Pons (tissue), 1 donor: Measurements from ENCODE around the gene NPAS1.
A peak's percentile ranks its signal among the peaks of the same experiment; 100 is the strongest.

Experiments used
- DNase-seq: peaks from one replicate; pipeline ENCODE4 v3.0.0-alpha.2; 2016; ENCODE audit warnings: low spot score

Gene NPAS1

DNA sequence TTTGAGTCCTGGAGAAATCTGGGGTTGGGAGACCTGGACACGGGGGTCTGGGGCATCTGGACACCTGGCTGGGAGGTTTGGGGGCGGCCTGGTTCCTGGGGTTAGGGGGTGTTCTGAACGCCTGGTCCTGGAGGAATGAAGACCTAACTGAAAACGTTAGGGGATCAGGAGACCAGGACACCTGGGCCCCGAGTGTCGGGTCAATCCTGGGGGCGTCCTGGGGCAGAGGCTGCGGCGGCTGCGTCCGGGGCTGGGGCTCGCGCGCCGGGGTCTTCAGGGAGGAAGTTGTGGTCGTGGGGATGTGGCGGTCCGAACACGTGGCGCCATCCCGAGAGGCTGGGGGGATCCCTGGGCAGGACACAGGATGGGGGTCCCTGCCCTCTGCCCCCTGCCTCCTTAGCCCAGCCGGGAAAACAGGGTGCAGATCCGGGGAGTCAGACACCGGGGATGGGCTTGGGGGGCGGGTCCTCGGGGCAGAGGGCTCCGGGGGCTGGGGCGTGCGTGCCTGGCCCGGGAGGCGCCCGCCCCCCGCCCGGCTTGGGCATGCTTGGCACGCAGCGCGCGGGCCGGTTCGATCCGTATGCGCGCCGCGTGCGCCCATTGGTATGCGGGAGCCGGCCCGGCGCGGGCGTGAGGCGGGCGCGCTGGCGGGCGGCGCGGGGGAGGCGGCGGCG, 632 bp downstream of the NPAS1 start:
- DNase-seq, result no peak

DNA sequence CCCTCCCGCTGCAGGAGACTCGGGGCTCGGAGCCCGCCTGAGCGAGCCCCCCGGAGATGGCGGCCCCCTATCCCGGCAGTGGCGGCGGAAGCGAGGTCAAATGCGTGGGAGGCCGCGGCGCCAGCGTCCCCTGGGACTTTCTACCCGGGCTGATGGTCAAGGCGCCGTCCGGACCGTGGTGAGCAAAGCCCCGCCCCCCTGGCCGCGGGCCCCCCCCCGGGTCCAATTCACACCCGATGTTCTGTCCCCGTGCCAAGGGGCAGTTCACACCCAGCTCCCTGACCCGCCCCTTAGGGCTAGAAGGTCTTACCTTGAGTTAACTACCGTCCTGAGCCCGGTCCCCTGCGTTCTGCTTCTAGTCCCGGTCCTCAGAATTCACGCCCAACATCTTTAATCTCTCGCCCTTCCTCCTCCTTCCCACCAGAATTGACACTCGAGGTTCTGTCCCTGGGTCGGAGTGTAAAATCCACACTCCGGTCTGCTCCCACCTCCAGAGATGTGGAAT, 1.4 kb downstream of the NPAS1 start:
- DNase-seq, result no peak

DNA sequence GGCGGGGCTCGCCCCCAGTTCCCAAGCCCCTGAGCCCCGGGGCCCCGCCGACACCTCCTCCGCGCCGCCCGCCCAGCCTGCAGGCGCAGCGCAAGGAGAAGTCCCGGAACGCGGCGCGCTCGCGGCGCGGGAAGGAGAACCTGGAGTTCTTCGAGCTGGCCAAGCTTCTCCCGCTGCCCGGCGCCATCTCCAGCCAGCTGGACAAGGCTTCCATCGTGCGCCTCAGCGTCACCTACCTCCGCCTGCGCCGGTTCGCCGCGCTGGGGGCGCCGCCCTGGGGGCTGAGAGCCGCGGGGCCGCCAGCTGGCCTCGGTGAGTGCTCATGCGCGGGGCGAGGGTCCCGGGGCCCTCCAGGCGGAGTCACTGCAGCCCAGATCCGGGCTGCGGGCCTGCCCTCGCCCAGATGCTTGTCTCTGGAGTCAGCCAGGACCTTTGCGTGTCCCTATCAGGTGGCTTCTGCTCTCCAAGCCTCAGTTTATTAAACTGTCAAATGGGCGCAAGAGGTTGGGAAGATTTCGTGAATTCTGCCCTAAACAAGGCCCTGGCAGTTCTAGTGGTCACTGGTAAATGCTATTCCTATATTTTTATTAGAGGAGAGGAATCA, 2.0 kb downstream of the NPAS1 start:
- no peak for DNase-seq

DNA sequence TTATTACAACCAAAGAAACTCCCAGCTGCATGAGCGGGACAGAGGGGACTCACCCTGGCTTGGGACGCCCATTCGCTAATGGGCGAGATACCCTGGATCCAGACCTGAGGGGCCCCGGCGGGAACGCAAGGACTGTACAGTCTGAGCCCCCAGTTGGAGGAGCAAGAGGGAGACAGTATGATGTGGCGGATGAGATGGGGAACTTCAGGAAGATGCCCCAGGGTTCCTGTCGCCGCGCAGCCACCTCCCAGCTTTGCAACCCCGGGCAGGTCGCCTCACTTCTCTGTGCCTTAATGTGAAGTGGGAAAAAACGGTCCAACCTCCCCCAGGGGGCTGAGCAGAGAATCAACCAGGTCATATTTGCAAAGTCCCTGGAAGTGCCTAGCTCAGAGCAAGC, 2.5 kb downstream of the NPAS1 start:
- no peak for DNase-seq

DNA sequence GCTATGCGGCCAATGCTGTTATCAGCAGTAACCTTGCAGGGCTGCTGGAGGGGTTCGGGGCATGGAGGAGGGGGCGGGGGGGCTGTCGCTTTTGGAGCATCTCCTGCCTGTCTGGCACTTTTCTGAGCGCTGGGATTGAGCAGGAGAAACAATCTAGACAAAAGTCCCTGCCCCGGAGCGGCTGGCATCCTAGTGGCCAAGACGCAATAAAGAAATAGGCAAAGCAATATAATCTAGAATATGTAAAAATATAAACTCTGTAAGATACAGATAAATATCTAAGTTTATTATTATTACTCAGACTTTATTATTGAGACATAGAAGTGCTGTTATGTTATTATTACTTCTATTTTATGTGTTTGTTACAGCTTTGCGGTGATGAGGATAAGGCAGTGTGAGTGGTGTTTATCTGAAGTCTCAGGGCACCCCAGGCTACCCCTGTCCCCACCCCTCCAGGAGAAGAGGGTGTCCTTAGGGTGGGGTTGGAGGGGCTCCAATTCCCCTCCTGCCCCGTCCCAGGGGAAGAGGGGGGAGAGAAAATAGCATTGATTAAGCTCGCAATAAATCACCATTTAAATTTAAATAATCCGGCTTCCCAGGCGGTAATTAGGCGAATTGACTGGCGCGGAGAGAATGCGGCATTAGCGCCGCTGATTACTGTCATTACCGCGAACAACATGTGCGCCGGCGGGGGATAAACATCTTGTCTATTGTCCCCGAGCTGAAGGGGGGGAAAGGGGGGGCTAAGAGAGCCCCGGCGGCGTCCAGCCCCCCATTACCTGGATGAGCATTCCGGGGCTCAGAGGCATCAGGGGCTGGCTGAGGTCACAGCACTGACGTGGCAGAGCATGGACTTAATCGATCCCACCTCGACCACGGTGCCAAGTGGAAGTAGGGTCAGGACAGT, 3.2 kb downstream of the NPAS1 start:
- DNase-seq, result no peak

DNA sequence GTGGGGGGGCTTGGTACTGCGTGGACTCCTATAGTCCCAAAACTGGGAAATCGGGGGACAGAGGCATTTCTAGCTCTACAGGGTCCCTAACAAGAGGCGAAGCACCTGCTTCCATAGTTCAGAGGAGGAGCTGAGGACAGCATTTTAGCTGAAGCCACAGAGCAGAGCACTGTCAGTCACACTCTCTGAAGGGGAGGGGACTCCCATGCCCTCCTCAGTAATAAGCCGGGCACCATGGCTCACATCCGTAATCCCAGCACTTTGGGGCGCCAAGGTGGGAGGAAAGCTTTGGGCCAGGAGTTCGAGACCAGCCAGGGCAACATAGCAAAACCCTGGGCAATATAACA, 3.8 kb downstream of the NPAS1 start:
- DNase-seq, result no peak

DNA sequence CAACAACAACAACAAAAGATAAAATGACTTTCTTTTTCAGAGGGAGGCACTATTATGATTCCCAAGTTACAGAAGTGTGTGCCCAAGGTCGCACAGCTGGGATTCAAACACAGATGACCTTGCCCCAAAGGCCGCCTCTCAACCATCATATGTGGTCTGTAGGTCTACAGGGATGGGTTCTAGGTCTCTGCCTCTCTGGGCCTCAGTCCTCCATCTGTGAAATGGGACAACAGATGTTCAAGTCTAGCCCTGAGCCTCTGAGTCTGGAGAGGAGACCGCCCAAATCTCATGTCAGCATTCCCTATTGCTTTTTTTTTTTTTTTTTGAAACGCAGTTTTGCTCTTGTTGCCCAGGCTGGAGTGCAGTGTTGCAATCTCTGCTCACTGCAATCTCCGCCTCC, 4.9 kb downstream of the NPAS1 start:
- no peak for DNase-seq

DNA sequence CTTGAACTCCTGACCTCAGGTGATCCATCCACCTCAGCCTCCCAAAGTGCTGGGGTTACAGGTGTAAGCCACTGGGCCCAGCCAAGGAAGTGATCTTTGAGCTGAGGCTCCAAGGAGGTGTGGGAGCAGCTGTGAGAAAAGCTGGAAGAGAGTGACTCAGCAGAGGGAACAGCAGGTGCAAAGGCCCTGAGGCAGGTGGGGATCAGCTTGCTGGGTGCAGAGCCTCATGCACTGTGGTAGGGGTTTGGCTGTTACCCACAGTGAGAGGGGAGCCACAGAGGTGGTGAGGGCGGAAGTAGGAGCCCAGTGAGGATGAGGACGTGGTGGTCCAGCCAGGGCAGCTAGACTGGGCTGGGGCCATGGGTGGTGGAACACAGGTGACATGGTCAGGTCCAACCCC, 6.5 kb downstream of the NPAS1 start:
- DNase-seq, result no peak

DNA sequence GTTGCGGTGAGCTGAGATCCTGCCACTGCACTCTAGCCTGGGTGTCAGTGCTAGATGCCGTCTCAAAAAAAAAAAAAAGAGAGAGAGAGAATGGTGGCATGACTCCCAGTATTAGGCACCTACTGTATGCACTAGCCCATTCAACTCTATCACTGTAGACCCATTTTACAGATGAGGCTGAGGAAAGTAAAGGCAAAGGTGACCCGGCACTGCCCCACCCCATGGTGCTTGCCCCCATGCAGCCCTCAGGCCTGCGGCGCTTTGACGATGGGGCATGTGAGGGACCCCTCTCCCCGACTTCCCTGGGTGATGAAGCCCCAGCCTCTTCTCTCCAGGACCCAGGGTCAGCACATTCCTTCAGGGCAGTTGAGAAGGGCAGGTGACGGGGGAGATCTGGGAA, 7.3 kb downstream of the NPAS1 start:
- DNase-seq, result no peak

DNA sequence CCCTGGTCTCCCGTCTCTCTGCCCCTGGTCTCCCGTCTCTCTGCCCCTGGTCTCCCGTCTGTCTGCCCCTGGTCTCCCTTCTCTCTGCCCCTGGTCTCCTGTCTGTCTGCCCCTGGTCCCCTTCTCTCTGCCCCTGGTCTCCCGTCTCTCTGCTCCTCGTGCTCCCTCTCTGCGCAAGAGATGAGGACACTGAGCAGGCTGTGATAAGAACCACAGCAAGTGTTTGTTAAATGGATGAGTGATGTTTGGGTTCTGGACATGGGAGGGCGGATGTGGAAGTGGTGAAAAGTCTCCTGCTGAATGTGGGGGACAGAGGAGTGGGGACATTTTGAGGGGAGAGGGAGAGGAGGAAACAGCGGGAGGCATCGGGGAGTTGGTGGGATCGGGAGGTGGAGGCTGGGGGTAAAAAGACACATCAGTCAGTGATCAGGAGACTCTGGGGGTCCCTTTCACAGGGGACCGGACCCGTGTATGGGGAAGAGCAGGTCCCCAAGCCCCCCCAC, 8.0 kb downstream of the NPAS1 start:
- DNase-seq, result no peak

DNA sequence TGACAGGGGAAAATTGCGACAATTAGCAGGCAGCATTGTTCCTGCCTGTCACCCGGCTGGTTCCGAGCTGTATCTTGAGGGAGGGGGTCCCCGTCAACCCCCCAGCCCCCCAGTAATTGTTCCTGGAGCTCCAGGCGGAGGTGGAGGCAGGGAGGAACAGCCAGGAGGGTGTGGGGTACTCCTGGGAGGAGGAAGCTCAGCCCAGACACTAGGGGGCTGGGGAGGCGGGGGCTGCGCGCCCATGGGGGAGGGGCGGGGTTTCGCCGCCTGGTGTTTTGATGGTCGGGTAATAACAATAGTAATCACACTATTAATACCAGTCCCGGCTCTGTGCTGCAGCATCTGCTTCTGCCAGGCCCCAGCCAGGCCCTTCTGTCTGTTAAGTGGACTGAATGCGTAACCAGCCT, 8.6 kb downstream of the NPAS1 start:
- no peak for DNase-seq

DNA sequence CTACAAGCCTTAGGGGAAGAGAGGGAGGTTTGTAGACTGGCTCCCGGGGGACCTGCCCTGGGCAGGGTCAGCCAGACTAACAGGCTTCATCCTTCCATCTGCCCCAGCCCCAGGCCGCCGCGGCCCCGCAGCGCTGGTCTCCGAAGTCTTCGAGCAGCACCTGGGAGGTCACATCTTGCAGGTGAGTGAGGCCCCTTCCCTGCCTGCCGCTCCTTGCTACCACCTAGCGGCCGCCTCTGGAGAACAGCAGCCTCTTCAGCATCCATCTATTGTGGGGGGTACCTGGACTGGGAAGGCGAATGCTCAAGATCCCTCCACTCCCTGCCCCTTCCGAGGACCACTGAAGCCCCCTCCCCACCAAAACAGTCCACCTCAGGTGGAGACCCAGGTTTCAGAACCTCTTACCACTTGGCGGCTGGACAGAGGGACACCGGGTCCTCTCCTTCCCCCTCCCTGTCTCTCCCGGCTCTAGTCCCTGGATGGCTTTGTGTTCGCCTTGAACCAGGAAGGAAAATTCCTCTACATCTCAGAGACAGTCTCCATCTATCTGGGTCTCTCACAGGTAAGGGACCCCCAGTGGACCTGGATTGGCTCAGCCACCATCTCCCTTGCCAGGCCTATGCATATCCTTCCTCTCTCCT, 12.7 kb downstream of the NPAS1 start:
- no peak for DNase-seq

DNA sequence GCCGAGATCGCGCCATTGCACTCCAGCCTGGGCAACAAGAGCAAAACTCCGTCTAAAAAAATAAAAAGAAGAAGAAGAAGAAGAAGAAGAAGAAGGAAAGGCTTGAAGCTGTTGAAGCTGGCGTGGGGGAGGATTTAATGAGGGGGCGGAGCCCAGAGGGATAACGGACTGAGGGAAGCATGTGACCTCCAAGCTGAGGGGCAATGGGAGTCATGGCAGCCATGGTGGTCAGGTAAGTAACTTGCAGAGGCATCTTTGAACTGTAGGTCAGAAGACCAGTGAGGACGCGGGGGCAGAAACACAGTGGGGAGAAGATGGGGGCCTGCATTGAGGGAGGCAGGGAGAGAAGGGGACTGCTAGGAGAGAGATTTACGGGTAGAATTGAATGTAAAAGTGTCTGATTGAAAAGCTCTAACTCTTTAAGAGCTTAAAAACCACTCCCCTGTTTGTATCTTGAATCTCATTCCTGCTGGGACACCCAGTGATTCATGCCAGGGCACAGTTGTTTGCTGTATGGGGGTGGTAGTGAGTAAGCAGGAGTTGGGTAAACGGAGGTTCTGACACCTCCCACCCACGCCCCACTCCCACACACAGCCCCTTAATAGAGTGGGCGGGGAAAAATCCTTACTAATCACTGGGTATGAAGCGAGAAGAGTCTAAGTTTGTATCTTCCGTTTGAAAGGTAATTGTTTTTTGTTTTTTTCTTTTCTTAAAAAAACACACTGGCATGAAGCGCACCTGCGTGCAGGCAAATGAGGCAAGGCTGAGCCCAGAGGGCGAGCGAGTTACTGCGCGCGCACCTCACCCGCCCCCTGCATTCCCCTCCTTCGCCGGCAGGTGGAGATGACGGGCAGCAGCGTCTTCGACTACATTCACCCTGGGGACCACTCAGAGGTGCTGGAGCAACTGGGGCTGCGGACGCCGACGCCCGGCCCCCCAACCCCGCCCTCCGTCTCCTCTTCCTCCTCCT, 15.8 kb downstream of the NPAS1 start:
- peak; percentile 57 for DNase-seq

DNA sequence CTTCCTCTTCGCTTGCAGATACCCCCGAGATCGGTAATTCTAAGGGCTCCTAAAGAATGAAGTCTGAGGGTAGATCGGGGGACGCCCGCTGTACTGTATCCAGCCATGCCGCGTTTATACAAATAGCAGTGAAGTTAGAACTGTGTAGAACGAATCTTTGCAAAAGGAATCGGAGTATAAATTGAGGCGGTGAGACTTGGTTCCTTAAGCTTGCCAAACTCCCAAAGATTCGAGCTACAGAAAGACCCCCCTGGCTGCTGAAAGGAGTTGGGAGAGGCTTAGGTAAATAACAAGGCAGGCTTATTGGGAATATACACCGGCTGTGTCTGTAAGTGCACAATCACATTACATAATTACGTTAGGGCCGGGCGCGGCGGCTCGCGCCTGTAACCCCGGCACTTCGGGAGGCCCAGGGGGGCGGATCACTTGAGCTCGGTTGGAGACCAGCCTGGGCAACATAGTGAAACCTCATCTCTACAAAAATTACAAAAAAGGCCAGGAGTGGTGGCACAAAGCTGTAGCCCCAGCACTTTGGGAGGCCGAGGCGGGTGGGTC, 16.5 kb downstream of the NPAS1 start:
- DNase-seq, result no peak

DNA sequence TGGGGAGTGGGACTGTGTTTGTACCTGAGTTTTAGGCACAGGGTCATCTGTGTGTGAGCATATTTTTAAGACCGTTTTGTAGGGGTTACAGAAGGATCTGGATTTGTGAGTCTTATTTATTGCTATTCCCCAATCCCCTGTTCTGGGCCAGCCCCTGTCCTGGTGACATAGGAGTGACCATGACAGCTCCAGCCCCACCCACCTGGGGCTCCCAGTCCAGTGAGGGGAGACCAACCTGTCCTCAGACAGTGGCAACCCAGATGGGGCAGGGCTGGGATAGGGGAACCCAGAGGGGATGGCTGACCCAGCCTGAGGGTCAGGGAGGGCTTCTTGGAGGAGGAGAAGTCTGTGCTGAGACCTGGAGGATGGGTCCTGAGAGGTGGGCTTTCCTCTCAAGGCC, 18.1 kb downstream of the NPAS1 start:
- no peak for DNase-seq

DNA sequence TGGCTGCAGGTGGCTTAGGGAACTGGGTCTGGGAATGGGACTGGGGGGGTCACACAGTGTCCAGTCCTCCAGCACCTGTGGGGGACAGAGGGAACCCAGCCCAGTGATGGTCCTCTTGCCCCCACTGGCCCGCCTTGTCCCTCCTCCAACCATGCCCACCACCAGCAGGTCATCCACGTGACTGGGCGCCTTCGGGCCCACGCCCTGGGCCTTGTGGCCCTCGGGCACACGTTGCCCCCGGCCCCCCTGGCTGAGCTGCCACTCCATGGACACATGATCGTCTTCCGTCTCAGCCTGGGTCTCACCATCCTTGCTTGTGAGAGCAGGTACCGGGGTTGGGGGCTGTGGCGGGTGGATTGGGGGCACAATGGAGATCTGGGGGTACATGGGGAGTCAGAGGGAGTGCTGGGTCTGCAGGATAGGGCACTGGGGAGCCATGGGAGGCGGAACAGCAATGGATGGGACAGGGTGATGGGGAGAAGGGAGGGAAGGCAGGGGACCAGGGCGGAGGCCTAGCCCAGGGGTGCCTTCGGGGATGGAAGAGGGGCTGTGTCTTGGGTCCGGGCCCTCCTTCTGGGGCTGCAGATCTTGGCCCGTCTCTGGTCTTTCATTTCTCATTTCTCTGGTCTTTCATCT, 19.7 kb downstream of the NPAS1 start:
- DNase-seq, result no peak

DNA sequence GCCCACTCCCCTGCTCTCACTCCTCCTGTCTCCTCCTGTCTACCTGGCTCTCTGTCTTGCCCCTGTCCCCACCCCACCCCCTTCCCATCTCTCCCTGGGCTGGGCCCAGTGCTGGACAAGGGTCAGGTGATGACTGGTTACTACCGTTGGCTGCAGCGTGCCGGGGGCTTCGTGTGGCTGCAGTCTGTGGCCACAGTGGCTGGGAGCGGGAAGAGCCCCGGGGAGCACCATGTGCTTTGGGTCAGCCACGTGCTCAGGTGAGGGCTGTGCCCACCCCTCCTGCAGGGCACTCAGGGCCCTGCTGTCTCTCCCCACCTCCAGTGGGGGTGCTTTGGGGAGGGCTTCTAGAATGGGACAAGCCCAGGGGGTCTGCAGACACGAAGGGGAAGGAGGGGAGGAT, 21.2 kb downstream of the NPAS1 start:
- DNase-seq, result no peak

DNA sequence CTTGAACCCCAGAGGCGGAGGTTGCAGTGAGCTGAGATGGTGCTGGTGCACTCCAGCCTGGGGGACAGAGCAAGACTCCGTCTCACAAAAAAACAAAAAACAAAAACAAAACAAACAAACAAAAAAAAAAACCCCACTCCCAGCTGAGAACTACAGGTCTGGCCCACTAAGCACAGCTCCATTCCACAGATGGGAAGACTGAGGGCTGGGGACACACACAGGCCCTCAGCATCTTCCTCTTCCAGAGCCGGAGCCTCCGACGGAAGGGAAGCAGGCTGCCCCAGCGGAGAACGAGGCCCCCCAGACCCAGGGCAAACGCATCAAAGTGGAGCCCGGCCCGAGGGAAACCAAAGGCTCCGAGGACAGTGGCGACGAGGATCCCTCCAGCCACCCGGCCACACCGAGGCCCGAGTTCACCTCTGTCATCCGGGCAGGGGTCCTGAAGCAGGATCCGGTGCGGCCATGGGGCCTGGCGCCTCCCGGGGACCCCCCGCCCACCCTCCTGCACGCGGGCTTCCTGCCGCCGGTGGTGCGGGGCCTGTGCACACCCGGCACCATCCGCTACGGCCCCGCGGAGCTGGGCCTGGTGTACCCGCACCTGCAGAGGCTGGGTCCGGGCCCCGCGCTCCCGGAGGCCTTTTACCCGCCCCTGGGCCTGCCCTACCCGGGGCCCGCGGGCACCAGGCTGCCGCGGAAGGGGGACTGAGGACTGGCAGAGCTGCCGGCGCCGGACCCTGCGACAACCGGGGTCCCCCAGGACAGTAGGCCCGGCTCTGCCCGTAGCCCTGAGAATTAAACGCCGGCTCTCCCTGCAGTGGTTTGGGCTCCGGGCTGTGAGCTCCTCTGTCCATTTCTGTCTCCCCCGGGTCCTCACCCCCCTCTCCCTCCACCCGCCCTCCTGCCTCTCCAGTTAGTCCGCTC, 25.6 kb downstream of the NPAS1 start:
- no peak for DNase-seq

DNA sequence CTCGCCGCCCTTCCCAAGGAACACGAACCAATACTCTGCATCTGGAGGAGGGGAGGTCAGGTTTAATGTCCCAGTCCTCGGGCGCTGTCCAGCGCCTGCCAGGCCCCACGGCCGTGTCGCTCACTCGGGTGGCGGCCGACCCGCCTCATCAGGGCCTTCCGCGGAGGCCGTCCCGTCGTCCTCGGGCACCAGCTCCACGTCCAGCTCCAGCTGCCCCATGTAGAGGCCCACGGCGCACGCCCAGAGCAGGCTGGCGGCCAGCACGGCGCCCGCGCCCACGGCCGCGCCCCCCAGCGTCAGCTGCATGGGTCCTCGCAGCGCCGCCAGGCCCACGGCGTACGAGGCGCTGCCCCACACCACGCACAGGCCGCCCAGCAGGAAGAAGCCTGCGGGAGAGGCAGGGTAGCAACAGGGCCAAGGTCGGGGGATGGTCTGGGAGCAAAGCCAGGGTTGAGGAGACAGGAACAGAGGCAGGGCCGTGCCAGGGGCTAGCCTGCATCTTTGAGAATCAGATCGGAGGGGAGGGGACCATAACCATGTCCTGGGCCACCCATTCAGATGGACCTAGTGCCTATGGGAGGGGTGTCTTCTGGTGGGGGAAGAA, 26.3 kb downstream of the NPAS1 start:
- no peak for DNase-seq
